ENCODE data around the gene NALCN.
A peak's percentile ranks its signal among the peaks of the same experiment; 100 is the strongest.

Gene NALCN

DNA sequence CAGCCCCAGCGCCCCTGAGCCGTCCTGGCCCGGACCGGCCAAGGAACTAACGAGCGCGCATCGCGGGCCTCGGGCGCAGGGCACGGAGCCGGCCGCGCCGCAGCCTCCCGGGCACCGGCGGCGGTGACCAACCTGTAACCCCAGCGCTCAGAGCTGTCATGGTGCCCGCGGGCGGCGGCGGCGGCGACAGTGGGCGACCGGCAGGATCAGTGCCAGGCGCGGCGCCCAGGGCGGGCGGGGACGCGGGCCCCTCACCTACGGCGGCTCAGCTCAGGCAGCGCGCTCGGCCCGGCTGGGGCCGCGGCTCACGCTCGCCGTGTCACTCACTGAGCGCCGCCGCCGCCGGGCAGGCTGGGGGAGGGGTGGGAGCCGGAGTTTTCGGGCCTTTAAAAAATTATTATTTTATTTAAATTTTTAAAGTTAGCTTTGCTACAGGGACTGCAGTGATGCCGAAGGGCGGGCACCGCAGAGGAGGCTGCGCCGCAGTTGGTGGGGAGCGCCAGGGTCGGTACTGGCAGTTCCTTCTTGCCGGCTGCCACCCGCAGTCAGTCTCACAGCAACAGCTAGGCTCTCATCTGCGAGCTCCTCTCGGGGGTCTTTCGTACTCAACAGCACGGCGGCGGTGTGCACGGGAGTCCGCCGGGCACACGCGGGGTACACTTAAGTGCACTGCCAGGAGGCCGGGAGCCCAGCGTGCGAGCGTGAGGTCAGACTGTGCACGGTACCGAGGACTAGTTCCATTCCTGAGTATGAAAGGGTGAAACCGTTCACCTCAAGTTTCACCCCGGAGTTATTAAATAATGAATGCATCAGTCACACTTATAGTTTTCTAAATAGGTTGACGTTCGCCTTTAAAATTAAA is at the start of gene NALCN:
Gene NALCN (minus strand): TSS at position 328 of the 862 bp plus-strand sequence. CDS start 17,382 bp downstream, outside the sequence.
- no peak for TF ChIP-seq CTCF (IDR thresholded peaks at IDR 0.05; ENCODE audit: unreplicated experiment in 3 of 3)
- no peaks in the 10 kb centered on the region for H3K4me1 Mint-ChIP-seq
- H3K27ac Mint-ChIP-seq, result peak within 1 kb of the TSS in 1 of 3 experiments; percentile 56
- no peaks in the 10 kb centered on the region for H3K36me3 Mint-ChIP-seq (ENCODE audit: low read depth)
- peaks cover 48% of the 10 kb centered on the region for H3K27me3 Mint-ChIP-seq (ENCODE audit: low read depth)
- peak within 1 kb of the TSS; percentile 84 to 87 (median 86) for H3K4me3 Mint-ChIP-seq
- peaks cover 2% of the 10 kb centered on the region for H3K9me3 Mint-ChIP-seq

DNA sequence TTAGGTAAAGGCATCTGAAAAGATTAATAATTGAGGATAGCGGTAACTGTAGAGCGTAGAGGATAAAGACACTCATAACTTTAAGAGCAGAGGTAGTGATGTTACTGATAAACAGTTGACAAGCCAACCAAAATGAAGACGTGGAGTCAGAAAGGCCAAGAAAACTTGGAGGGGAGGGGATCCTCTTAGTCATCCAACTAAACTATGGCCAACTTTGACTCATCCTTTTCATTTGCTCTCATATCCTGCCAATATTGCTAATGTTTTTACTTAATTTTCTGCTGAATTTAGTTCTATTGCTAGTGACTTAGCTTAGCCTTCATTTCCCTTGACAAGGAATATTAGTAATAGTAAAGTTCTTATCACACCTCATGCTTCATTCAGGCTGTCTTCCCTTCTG is 49.6 kb upstream of the NALCN start:
- Mint-ChIP-seq H3K27ac (no peak overlapping the region), H3K27me3 (ENCODE audit: low read depth) (no peaks in the 10 kb centered on the region), H3K4me3 (no peak overlapping the region), H3K4me1 (peaks cover 6% of the 10 kb centered on the region), H3K36me3 (ENCODE audit: low read depth) (no peaks in the 10 kb centered on the region), H3K9me3 (no peaks in the 10 kb centered on the region)
- TF ChIP-seq CTCF (IDR thresholded peaks at IDR 0.05; ENCODE audit: unreplicated experiment in 3 of 3), result no peak

DNA sequence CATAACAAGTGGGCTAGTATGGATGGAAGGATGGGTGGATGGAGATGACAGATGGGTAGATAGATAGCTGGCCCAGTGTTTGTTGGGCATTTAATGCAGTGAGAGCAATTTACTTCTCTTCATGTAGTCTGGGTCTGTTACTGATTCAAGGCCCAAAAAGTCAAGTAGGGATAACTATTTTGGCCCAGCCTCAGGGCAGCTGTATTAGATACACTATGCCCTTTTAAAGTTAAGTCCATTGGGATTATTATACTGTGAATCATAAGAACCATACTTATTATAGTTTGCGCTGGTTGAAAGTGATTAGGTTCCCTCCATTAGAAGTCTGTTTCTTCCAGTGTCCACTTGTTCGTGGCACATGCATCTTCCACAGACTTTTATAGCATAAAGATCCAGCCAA is 40.9 kb upstream of the NALCN start:
- no peak for TF ChIP-seq CTCF (IDR thresholded peaks at IDR 0.05; ENCODE audit: unreplicated experiment in 3 of 3)
- H3K4me1 Mint-ChIP-seq, result peaks cover 4% of the 10 kb centered on the region
- no peak overlapping the region for H3K4me3 Mint-ChIP-seq
- no peak overlapping the region for H3K27ac Mint-ChIP-seq
- H3K27me3 Mint-ChIP-seq (ENCODE audit: low read depth), result peaks cover 3% of the 10 kb centered on the region
- peaks cover 4% of the 10 kb centered on the region for H3K9me3 Mint-ChIP-seq
- H3K36me3 Mint-ChIP-seq (ENCODE audit: low read depth), result no peaks in the 10 kb centered on the region

DNA sequence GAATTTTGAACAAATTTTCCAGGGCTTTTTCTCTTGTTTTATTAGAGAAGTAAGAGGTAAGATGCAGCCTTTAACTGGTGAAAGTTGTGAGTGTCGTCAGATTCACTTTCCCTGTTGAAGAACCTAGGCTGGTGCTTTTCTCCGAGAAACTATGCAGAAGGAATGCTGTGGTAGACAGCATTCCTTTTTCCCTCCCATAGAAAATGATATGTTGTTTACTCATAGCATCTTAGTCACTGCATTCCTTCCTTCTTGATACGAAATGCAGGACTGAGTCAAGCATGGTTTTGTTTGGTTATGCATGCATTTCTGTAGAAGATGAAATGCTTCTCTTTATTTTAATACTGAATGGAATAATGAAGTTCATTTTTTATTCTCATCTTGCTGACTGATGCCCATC is 39.6 kb upstream of the NALCN start:
- peaks cover 3% of the 10 kb centered on the region for H3K27me3 Mint-ChIP-seq (ENCODE audit: low read depth)
- no peak overlapping the region for H3K4me3 Mint-ChIP-seq
- no peaks in the 10 kb centered on the region for H3K36me3 Mint-ChIP-seq (ENCODE audit: low read depth)
- H3K9me3 Mint-ChIP-seq, result peaks cover 4% of the 10 kb centered on the region
- H3K27ac Mint-ChIP-seq, result no peak overlapping the region
- peaks cover 4% of the 10 kb centered on the region for H3K4me1 Mint-ChIP-seq
- TF ChIP-seq CTCF (IDR thresholded peaks at IDR 0.05; ENCODE audit: unreplicated experiment in 3 of 3), result no peak

DNA sequence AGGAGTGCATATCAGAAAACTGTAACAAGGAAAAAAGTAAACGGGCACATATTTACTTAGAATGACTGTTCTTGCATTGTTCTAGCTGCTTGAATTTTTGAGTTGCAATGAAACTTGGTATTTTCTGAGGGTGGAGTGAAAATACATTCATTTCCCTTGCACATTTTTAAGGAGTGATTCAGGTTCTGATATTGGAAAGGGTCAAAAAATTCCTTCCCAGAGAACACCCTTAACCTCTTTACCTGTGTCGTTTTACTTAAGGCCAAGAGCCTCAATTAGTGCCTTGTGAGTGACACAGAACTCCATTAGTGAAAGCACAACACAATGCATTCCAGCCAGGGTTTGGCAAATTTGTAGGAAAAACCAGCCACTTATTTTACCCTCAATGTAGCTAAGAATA is 38.5 kb upstream of the NALCN start:
- Mint-ChIP-seq H3K27me3 (ENCODE audit: low read depth) (peaks cover 3% of the 10 kb centered on the region), H3K4me3 (no peak overlapping the region), H3K27ac (no peak overlapping the region), H3K4me1 (peaks cover 4% of the 10 kb centered on the region), H3K36me3 (ENCODE audit: low read depth) (no peaks in the 10 kb centered on the region), H3K9me3 (no peaks in the 10 kb centered on the region)
- TF ChIP-seq CTCF (IDR thresholded peaks at IDR 0.05; ENCODE audit: unreplicated experiment in 3 of 3), result no peak

DNA sequence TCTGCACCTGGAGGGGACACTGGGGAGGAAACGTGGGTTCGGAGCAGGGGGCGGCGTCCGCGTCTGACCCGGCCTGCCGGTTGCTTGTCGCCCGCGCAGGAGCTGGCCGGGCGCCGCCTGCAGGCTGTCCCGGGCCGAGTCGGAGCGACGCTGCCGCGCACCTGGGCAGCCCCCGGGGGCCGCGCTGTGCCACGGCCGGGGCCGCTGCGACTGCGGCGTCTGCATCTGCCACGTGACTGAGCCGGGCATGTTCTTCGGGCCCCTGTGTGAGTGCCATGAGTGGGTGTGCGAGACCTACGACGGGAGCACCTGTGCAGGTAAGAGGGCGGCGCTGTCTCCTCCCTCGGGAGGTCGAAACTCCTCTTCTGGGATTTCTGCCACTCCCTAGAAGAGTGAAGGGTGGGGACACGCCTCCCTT is 37.5 kb upstream of the NALCN start:
- no peak for TF ChIP-seq CTCF (IDR thresholded peaks at IDR 0.05; ENCODE audit: unreplicated experiment in 3 of 3)
- Mint-ChIP-seq H3K27me3 (ENCODE audit: low read depth) (peaks cover 3% of the 10 kb centered on the region), H3K27ac (no peak overlapping the region), H3K4me3 (no peak overlapping the region), H3K36me3 (ENCODE audit: low read depth) (no peaks in the 10 kb centered on the region), H3K9me3 (no peaks in the 10 kb centered on the region), H3K4me1 (peaks cover 4% of the 10 kb centered on the region)
